Smooth muscle cell (in vitro differentiated cells): ENCODE measurements around the gene POU4F2. TPM values are rescaled to one million over a fixed set of nuclear protein-coding genes. Genes with fewer than 3 reads are reported as not detected.
A peak's percentile ranks its signal among the peaks of the same experiment; 100 is the strongest.
"Not testable (repeated sequence)": the region's sequence is repeated elsewhere in the genome, so short reads cannot be mapped to it uniquely, and the experiment has no call there.

Experiments
- DNase-seq: peaks from one replicate; lab custom pipeline; 2025; ENCODE audit not compliant: unreplicated experiment; lab: John Stamatoyannopoulos, UW
- H2AFZ ChIP-seq: fragments of 200-600 bp; sonication (generic); 2 replicates; pipeline ENCODE4 v1.6.0; 2016; ENCODE audit warnings: antibody characterized with exemption, low read depth, mild to moderate bottlenecking
- H3F3A ChIP-seq: fragments of 200-600 bp; sonication (generic); 2 replicates; pipeline ENCODE4 v1.6.0; 2017; ENCODE audit warnings: antibody characterized with exemption, low read depth
- H3K27ac ChIP-seq: fragments of 200-600 bp; sonication (generic); 2 replicates; pipeline ENCODE4 v1.5.1; 2016; ENCODE audit warnings: low read depth, mild to moderate bottlenecking
- H3K27me3 ChIP-seq: fragments of 200-600 bp; sonication (generic); 2 replicates; pipeline ENCODE4 v1.6.1; 2016; ENCODE audit warnings: low read depth, mild to moderate bottlenecking
- H3K36me3 ChIP-seq: fragments of 200-600 bp; sonication (generic); 2 replicates; pipeline ENCODE4 v1.5.1; 2016; ENCODE audit warnings: low read depth
- H3K4me1 ChIP-seq: fragments of 200-600 bp; sonication (generic); 2 replicates; pipeline ENCODE4 v1.5.1; 2016; ENCODE audit warnings: low read depth
- H3K4me2 ChIP-seq: fragments of 200-600 bp; sonication (generic); 2 replicates; pipeline ENCODE4 v1.6.0; 2016; ENCODE audit warnings: mild to moderate bottlenecking
- H3K4me3 ChIP-seq: fragments of 200-600 bp; sonication (generic); 2 replicates; pipeline ENCODE4 v1.5.1; 2016; ENCODE audit warnings: mild to moderate bottlenecking
- H3K79me2 ChIP-seq: fragments of 200-600 bp; sonication (generic); 2 replicates; pipeline ENCODE4 v1.6.0; 2016; ENCODE audit warnings: low read depth, mild to moderate bottlenecking
- H3K9ac ChIP-seq: fragments of 200-600 bp; sonication (generic); 2 replicates; pipeline ENCODE4 v1.6.0; 2016; ENCODE audit warnings: low read depth
- H3K9me3 ChIP-seq: fragments of 200-600 bp; sonication (generic); replicated peaks from 2 replicates; pipeline ENCODE4 v1.5.1; 2016; ENCODE audit warnings: low read depth
- H4K20me1 ChIP-seq: fragments of 200-600 bp; sonication (generic); 2 replicates; pipeline ENCODE4 v1.6.0; 2016; ENCODE audit warnings: low read depth
- WGBS: methylation state at CpG from one replicate; pipeline ENCODE4 v1.1.7; 2016; ENCODE audit warnings: low lambda C conversion rate; 5-methylcytosine and 5-hydroxymethylcytosine counted together
- polyA plus RNA-seq: library from polyadenylated mRNA; unstranded; fragments of >200 nt; fragmentation: Nextera tagmentation; extraction: Ambion mirVana; gene quantifications from 2 replicates; pipeline ENCODE4 v1.2.1, GENCODE V29; 2016
- total RNA-seq: library from RNA; depleted of rRNA; stranded (reverse); fragments of >200 nt; gene quantifications from 2 replicates; pipeline ENCODE4 v1.2.3, GENCODE V29; 2014
- TF ChIP-seq, protein P1 (sequence below): fragments of 200-600 bp; sonication (generic); IDR thresholded peaks from 2 replicates; pipeline ENCODE4 v1.5.1; 2017; ENCODE audit warnings: borderline replicate concordance, mild to moderate bottlenecking, antibody characterized with exemption; ENCODE audit not compliant: insufficient read depth, poor library complexity, severe bottlenecking

POU4F2 gene
- total and polyA plus RNA-seq, 2 experiments from 2014 or later, result not detected

DNA sequence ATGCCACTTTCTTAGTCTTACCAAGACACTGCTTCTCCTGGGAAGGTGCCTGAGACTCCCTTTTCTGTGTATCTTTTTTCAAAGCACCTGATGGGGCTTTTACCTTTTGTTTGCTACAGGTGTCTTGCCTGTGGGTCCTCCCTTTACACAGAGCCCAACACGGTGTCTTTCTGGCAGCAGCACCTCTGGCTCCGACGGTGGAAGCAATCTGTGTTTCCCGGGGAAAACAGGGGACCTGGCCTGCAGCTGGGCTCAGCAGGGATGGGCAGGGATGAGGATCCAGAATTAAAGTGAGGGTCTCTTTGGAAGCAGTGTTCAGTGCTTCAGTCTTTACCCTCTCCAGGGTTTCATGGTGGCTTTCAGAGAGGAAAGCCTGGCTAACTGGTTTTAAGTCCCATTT, 11.3 kb downstream of the POU4F2 start:
- Histone ChIP-seq H3F3A (no peaks in the 10 kb centered on the region), H3K27ac (no peak overlapping the region), H3K4me1 (peaks cover 9% of the 10 kb centered on the region), H3K9ac (no peak overlapping the region), H3K9me3 (no peaks in the 10 kb centered on the region), H2AFZ (no peak overlapping the region), H3K36me3 (no peaks in the 10 kb centered on the region), H3K27me3 (peaks cover 100% of the 10 kb centered on the region), H3K79me2 (no peaks in the 10 kb centered on the region), H3K4me2 (no peak overlapping the region), H4K20me1 (no peaks in the 10 kb centered on the region), H3K4me3 (no peak overlapping the region)
- TF ChIP-seq, protein P1, sequence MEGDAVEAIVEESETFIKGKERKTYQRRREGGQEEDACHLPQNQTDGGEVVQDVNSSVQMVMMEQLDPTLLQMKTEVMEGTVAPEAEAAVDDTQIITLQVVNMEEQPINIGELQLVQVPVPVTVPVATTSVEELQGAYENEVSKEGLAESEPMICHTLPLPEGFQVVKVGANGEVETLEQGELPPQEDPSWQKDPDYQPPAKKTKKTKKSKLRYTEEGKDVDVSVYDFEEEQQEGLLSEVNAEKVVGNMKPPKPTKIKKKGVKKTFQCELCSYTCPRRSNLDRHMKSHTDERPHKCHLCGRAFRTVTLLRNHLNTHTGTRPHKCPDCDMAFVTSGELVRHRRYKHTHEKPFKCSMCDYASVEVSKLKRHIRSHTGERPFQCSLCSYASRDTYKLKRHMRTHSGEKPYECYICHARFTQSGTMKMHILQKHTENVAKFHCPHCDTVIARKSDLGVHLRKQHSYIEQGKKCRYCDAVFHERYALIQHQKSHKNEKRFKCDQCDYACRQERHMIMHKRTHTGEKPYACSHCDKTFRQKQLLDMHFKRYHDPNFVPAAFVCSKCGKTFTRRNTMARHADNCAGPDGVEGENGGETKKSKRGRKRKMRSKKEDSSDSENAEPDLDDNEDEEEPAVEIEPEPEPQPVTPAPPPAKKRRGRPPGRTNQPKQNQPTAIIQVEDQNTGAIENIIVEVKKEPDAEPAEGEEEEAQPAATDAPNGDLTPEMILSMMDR, result no peak
- 14% methylated on average over 4 of the region's 4 CpGs for WGBS
- no peak for DNase-seq

- peak overlapping the region; percentile 51 for H2AFZ ChIP-seq
- H3K27ac ChIP-seq, result no peak overlapping the region
- 1% methylated on average over 25 of the region's 72 CpGs for WGBS
- H3K36me3 ChIP-seq, result no peaks in the 10 kb centered on the region
- peak overlapping the region; percentile 58 for H3K4me3 ChIP-seq
- H3K4me1 ChIP-seq, result peaks cover 11% of the 10 kb centered on the region
- no peaks in the 10 kb centered on the region for H3K9me3 ChIP-seq
- no peak overlapping the region for H3K9ac ChIP-seq
- TF ChIP-seq, protein P1, result no peak
- H3F3A ChIP-seq, result no peaks in the 10 kb centered on the region
- H3K4me2 ChIP-seq, result peak overlapping the region; percentile 94
- H4K20me1 ChIP-seq, result no peaks in the 10 kb centered on the region
- DNase-seq, result no peak
- peaks cover 90% of the 10 kb centered on the region for H3K27me3 ChIP-seq
- no peaks in the 10 kb centered on the region for H3K79me2 ChIP-seq
Observed at GRCh38 chr4:146654687-146655520, 16.2 kb downstream of the POU4F2 start.

DNA sequence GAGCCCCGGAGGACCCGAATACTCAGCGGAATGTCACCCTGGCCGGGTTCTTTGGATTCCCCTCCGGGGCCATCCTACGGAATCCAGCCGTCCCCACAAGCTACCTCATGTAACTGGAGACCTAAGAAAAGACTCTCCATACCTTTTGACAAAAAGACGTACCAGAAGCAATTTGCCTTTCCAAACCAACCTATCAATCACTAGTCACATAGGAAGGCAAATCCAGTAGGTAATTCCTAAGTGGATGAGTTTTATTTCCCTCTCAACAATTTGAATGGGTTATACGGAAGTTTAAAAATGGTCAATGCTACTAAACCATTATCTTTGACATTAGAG, 16.8 kb downstream of the POU4F2 start:
- Histone ChIP-seq H2AFZ (no peak overlapping the region), H4K20me1 (no peaks in the 10 kb centered on the region), H3K36me3 (no peaks in the 10 kb centered on the region), H3K4me2 (peak overlapping the region; percentile 94), H3K4me1 (peaks cover 11% of the 10 kb centered on the region), H3K9ac (no peak overlapping the region), H3K27ac (no peak overlapping the region), H3F3A (no peaks in the 10 kb centered on the region), H3K9me3 (no peaks in the 10 kb centered on the region), H3K79me2 (no peaks in the 10 kb centered on the region), H3K27me3 (peaks cover 90% of the 10 kb centered on the region), H3K4me3 (peak overlapping the region; percentile 58)
- TF ChIP-seq, protein P1, result no peak
- 5% methylated on average over 9 of the region's 9 CpGs for WGBS
- DNase-seq, result no peak

GRCh38 chr4:146661367-146661766, 22.7 kb downstream of the POU4F2 start:
- Histone ChIP-seq H3K27me3 (peaks cover 55% of the 10 kb centered on the region), H3K4me1 (no peaks in the 10 kb centered on the region), H3F3A (no peaks in the 10 kb centered on the region), H3K79me2 (no peaks in the 10 kb centered on the region), H3K9me3 (no peaks in the 10 kb centered on the region), H3K36me3 (no peaks in the 10 kb centered on the region), H2AFZ (no peak overlapping the region), H3K27ac (no peak overlapping the region), H3K4me2 (no peak overlapping the region), H3K4me3 (no peak overlapping the region), H3K9ac (no peak overlapping the region), H4K20me1 (no peaks in the 10 kb centered on the region)
- 78% methylated on average over 4 of the region's 4 CpGs for WGBS
- DNase-seq, result no peak
- TF ChIP-seq, protein P1, result no peak

DNA sequence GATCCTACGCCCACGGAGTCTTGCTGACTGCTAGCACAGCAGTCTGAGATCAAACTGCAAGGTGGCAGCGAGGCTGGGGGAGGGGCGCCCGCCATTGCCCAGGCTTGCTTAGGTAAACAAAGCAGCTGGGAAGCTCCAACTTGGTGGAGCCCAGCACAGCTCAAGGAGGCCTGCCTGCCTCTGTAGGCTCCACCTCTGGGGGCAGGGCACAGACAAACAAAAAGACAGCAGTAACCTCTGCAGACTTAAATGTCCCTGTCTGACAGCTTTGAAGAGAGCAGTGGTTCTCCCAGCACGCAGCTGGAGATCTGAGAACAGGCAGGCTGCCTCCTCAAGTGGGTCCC, 25.2 kb downstream of the POU4F2 start:
- not testable (repeated sequence) for H3F3A ChIP-seq, H3K27ac ChIP-seq, H3K9me3 ChIP-seq, H3K4me1 ChIP-seq, H3K79me2 ChIP-seq, H3K4me3 ChIP-seq, H3K36me3 ChIP-seq, DNase-seq, H3K4me2 ChIP-seq, H3K9ac ChIP-seq, H4K20me1 ChIP-seq, H2AFZ ChIP-seq
- peaks cover 34% of the 10 kb centered on the region for H3K27me3 ChIP-seq
- WGBS, result 47% methylated on average over 6 of the region's 6 CpGs
